Endothelial cell of umbilical vein (primary cell): Measurements from ENCODE around the gene RFC3. TPM values are rescaled to one million over a fixed set of nuclear protein-coding genes. Genes with fewer than 3 reads are reported as not detected.

Source experiments
- BruUV-seq: library from RNA; stranded (reverse); fragments of 400-500 nt; replicated peaks from 2 replicates; lab custom pipeline; 2021; lab: Mats Ljungman, UMichigan
- CTCF ChIA-PET: fragments of 300-600, 350-600 bp; sonication (Branson Sonifier 250); formaldehyde crosslinking; loops from one replicate; lab custom pipeline; 2021; ENCODE audit warnings: antibody characterized with exemption, inconsistent platforms; lab: Charles Lee
- POLR2A ChIA-PET: fragments of 300-600, 350-600 bp; sonication (Branson Sonifier 250); formaldehyde crosslinking; loops from one replicate; lab custom pipeline; 2021; ENCODE audit warnings: antibody characterized with exemption, inconsistent platforms; lab: Charles Lee
- DNase-seq: peaks from one replicate; pipeline ENCODE4 v3.0.0-alpha.2; 2011; ENCODE audit warnings: low read depth, low spot score
- FAIRE-seq: peaks from 2 replicates; lab custom pipeline; 2011; peaks lifted over from hg19 to GRCh38; lab: Jason Lieb, UNC
- H2AFZ ChIP-seq: 2 replicates; pipeline ENCODE4 v1.6.0; 2012; ENCODE audit warnings: low read depth, low read length, control low read depth, inconsistent platforms
- H3K27ac ChIP-seq: 2 replicates; pipeline ENCODE4 v1.5.1; 2011; ENCODE audit warnings: low read depth, mild to moderate bottlenecking, control low read depth, low read length, moderate library complexity; ENCODE audit not compliant: insufficient read depth
- H3K27me3 ChIP-seq, 2 experiments: 2 replicates each; pipeline versions ENCODE4 v1.6.0 to v1.6.1; 2011; ENCODE audit warnings: low read length in 2 of 2, mixed read lengths in 1 of 2; ENCODE audit not compliant: control insufficient read depth in 2 of 2, insufficient read depth in 2 of 2
- H3K36me3 ChIP-seq, 2 experiments: 2 replicates in 1 of 2; 3 replicates in 1 of 2; pipeline ENCODE4 v1.5.1; 2011; ENCODE audit warnings: low read length in 2 of 2, mild to moderate bottlenecking in 1 of 2, moderate library complexity in 1 of 2; ENCODE audit not compliant: control insufficient read depth in 2 of 2, insufficient read depth in 2 of 2; ENCODE audit errors: extremely low read depth in 1 of 2
- H3K4me1 ChIP-seq: 3 replicates; pipeline ENCODE4 v1.5.1; 2011; ENCODE audit warnings: mild to moderate bottlenecking, low read length; ENCODE audit not compliant: control insufficient read depth, insufficient read depth; ENCODE audit errors: extremely low read depth
- H3K4me2 ChIP-seq: 2 replicates; pipeline ENCODE4 v1.6.1; 2011; ENCODE audit warnings: low read length, control low read depth, mixed read lengths; ENCODE audit not compliant: insufficient read depth
- H3K4me3 ChIP-seq, 3 experiments: fragments of 200-600 bp in 1 of 3; sonication (generic), shearing (Covaris generic) in 1 of 3; replicated peaks in 1 of 3; 2 replicates each; pipeline ENCODE4 v1.5.1; 2011 to 2016; ENCODE audit warnings: control low read depth in 3 of 3, low read length in 3 of 3, mild to moderate bottlenecking in 2 of 3, inconsistent platforms in 1 of 3, low read depth in 1 of 3, moderate library complexity in 1 of 3; ENCODE audit not compliant: insufficient read depth in 1 of 3
- H3K79me2 ChIP-seq: 2 replicates; pipeline ENCODE4 v1.6.0; 2012; ENCODE audit warnings: low read length, inconsistent platforms; ENCODE audit not compliant: control insufficient read depth, insufficient read depth
- H3K9ac ChIP-seq: replicated peaks from 2 replicates; pipeline ENCODE3; 2011; ENCODE audit warnings: low read length, control low read depth; ENCODE audit not compliant: insufficient read depth; ENCODE audit errors: extremely low read depth
- H3K9me1 ChIP-seq: replicated peaks from 3 replicates; pipeline ENCODE4 v1.6.0; 2011; ENCODE audit warnings: mild to moderate bottlenecking, low read length; ENCODE audit not compliant: control insufficient read depth, insufficient read depth; ENCODE audit errors: extremely low read depth
- H3K9me3 ChIP-seq: replicated peaks from 2 replicates; pipeline ENCODE4 v1.5.1; 2012; ENCODE audit warnings: low read length, inconsistent platforms; ENCODE audit not compliant: control insufficient read depth, insufficient read depth
- H4K20me1 ChIP-seq: replicated peaks from 2 replicates; pipeline ENCODE3; 2011; ENCODE audit warnings: mild to moderate bottlenecking, low read length; ENCODE audit not compliant: control insufficient read depth, insufficient read depth; ENCODE audit errors: extremely low read depth
- EZH2 ChIP-seq: IDR thresholded peaks from 2 replicates; pipeline ENCODE4 v1.6.1; 2012; ENCODE audit warnings: borderline replicate concordance, low read depth, mild to moderate bottlenecking, moderate library complexity, low read length, inconsistent platforms; ENCODE audit not compliant: severe bottlenecking
- FOS ChIP-seq: IDR thresholded peaks from 2 replicates; pipeline ENCODE4 v1.6.1; 2011; ENCODE audit warnings: mild to moderate bottlenecking, low read length, moderate library complexity, borderline replicate concordance; ENCODE audit not compliant: insufficient read depth
- GATA2 ChIP-seq: IDR thresholded peaks from 2 replicates; pipeline ENCODE4 v1.7.0; 2011; ENCODE audit warnings: low read depth, mild to moderate bottlenecking, moderate library complexity, mixed read lengths, low read length; ENCODE audit not compliant: insufficient read length, insufficient read depth
- JUN ChIP-seq: IDR thresholded peaks from 2 replicates; pipeline ENCODE4 v1.6.1; 2011; ENCODE audit warnings: borderline replicate concordance, low read depth; ENCODE audit not compliant: insufficient read length, insufficient read depth
- MYC ChIP-seq: IDR thresholded peaks from one replicate; pipeline ENCODE4 v1.6.1; 2011; ENCODE audit warnings: mild to moderate bottlenecking, low read depth, low read length
- POLR2A ChIP-seq: IDR thresholded peaks from 2 replicates; pipeline ENCODE4 v1.6.1; 2012; ENCODE audit warnings: low read depth, mild to moderate bottlenecking, control low read depth, low read length
- POLR2AphosphoS5 ChIP-seq: IDR thresholded peaks from 2 replicates; pipeline ENCODE4 v1.6.1; 2012; ENCODE audit warnings: low read depth, mild to moderate bottlenecking, control low read depth, low read length, moderate library complexity; ENCODE audit not compliant: insufficient read depth
- dilution Hi-C: fragments of 300-500 bp; cut with MboI; formaldehyde crosslinking; loops from one replicate; pipeline ENCODE4 v1.15.0; 2019; ENCODE audit warnings: low sequenced_read_pairs; ENCODE audit not compliant: extremely low pct_ligation_motif_present
- intact Hi-C: fragments of 100-400 bp; cut with micrococcal nuclease; formaldehyde crosslinking; loops from one replicate; pipeline ENCODE4 v1.10.0; 2022
- polyA plus RNA-seq, 4 experiments: library from polyadenylated mRNA; depleted of rRNA in 3 of 4; stranded (reverse) in 3 of 4; unstranded in 1 of 4; fragments of >200 nt; gene quantifications; 2 replicates each; pipeline versions ENCODE4 v1.2.1 to v1.2.3, GENCODE V29; 2011 to 2012; ENCODE audit warnings: missing spikeins in 1 of 4
- total RNA-seq: library from RNA; stranded (reverse); gene quantifications from 2 replicates; pipeline ENCODE4 v1.2.3, GENCODE V29; 2021
- TF ChIP-seq, protein P1 (sequence below), 2 donors: IDR thresholded peaks; 1 replicate in 1 of 2; 2 replicates in 1 of 2; pipeline ENCODE4 v1.5.1; 2011; ENCODE audit warnings: low read length in 2 of 2, mild to moderate bottlenecking in 2 of 2, moderate library complexity in 2 of 2, control low read depth in 1 of 2, inconsistent platforms in 1 of 2, low read depth in 1 of 2; ENCODE audit not compliant: insufficient read depth in 1 of 2; ENCODE audit errors: extremely low read depth in 1 of 2
- TF ChIP-seq, protein P2 (sequence below): IDR thresholded peaks from 2 replicates; pipeline ENCODE4 v1.6.1; 2011; ENCODE audit not compliant: insufficient read depth, insufficient read length

Gene RFC3
- total and polyA plus RNA-seq, 2 donors (not counting 3 experiments of a cell fraction or from before 2014, with no cell fraction given) = 7.3 to 17.9 TPM

DNA sequence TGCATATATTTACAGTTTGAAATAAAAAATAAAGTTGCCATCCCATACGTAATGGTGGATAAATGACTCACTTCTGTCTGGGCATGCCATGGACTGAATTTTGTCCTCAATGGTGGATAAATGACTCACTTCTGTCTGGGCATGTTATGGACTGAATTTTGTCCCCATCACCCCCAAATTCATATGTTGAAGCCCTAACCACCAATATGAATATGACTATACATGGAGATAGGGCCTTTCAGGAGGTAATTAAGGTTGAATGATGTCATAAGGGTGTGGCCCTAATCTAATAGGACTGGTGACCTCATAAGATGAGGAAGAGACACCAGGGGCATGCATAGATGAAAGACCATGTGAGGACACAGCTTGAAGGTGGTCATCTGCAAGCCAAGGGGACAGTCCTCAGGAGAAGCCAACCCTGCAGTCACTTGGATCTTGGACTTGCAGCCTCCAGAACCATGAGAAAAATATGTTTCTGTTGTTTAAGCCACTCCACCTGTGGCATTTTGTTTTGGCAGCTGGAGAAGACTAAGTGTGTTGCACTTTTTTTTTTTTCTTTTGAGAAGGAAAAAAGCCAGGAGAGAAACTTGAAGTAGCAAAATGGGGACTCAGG is 41.8 kb downstream of the RFC3 start:
- no peaks in the 10 kb centered on the region for H3K9me3 ChIP-seq
- H3K9ac ChIP-seq = no peak overlapping the region
- FAIRE-seq (no peak), DNase-seq (no peak)
- no peaks in the 10 kb centered on the region for H3K9me1 ChIP-seq
- peaks cover 0 to 2% of the 10 kb centered on the region in 2 experiments for H3K36me3 ChIP-seq
- H3K27me3 ChIP-seq = no peaks in the 10 kb centered on the region
- ChIA-PET POLR2A (no interaction called here), CTCF (no interaction called here)
- dilution Hi-C loops (no loop called here), intact Hi-C loops (no loop called here)
- H3K4me2 ChIP-seq = no peak overlapping the region
- no peaks in the 10 kb centered on the region for H4K20me1 ChIP-seq
- no peak overlapping the region for H3K4me3 ChIP-seq
- H3K79me2 ChIP-seq = no peaks in the 10 kb centered on the region
- no peaks in the 10 kb centered on the region for H3K4me1 ChIP-seq
- TF ChIP-seq JUN = no peak
- TF ChIP-seq FOS = no peak
- no peak for TF ChIP-seq EZH2
- TF ChIP-seq GATA2 = no peak
- TF ChIP-seq POLR2AphosphoS5 = no peak
- TF ChIP-seq, protein P1, sequence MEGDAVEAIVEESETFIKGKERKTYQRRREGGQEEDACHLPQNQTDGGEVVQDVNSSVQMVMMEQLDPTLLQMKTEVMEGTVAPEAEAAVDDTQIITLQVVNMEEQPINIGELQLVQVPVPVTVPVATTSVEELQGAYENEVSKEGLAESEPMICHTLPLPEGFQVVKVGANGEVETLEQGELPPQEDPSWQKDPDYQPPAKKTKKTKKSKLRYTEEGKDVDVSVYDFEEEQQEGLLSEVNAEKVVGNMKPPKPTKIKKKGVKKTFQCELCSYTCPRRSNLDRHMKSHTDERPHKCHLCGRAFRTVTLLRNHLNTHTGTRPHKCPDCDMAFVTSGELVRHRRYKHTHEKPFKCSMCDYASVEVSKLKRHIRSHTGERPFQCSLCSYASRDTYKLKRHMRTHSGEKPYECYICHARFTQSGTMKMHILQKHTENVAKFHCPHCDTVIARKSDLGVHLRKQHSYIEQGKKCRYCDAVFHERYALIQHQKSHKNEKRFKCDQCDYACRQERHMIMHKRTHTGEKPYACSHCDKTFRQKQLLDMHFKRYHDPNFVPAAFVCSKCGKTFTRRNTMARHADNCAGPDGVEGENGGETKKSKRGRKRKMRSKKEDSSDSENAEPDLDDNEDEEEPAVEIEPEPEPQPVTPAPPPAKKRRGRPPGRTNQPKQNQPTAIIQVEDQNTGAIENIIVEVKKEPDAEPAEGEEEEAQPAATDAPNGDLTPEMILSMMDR (IDR thresholded peaks at IDR 0.05; ENCODE audit: extremely low read depth in 1 of 2, insufficient read depth in 1 of 2, low read depth in 1 of 2, low read length in 2 of 2) = no peak
- no peak for TF ChIP-seq POLR2A
- no peak for TF ChIP-seq MYC
- TF ChIP-seq, protein P2, sequence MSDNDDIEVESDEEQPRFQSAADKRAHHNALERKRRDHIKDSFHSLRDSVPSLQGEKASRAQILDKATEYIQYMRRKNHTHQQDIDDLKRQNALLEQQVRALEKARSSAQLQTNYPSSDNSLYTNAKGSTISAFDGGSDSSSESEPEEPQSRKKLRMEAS = no peak
- no peak overlapping the region for H3K27ac ChIP-seq
- BruUV-seq = no TSS peak
- no peak overlapping the region for H2AFZ ChIP-seq
